ENCODE data around the gene KRT79.
A peak's percentile ranks its signal among the peaks of the same experiment; 100 is the strongest.
"Not testable (repeated sequence)": the region's sequence is repeated elsewhere in the genome, so short reads cannot be mapped to it uniquely, and the experiment has no call there.

Gene KRT79

DNA sequence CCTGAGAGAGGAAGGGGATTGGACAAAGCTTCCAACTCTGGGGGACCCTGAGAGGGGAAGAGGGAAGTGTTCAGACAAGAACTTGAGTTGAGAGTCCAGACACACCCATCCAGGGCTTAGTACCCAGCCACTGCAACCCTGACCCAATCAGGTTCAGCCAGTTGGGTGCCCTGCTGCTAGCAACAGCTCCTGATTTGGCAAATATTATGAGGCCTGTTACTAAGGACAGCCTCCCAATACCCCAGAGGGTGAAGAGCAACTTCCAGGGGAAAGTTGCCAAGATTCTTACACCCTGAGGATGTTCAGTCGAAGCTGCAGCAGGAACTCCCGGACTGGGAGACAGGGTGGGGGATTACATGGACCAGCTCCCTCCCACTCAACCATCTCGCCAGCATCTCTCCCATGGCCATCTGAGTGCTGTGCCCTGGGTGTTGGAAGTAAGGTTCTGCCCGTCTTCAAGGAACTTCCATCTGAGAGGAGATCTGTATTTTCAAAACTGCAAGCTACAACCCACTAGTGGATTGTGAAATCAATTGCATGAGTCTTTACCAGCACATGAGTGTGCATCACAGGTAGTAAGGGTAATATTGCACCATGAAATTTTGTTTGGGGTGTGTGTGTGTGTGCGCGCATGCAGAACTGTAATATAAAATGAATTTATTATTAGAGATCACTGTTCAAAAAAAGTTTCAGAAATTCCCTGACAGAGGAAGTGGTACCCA, 26.2 kb upstream of the KRT79 start:
- no peak for DNase-seq

DNA sequence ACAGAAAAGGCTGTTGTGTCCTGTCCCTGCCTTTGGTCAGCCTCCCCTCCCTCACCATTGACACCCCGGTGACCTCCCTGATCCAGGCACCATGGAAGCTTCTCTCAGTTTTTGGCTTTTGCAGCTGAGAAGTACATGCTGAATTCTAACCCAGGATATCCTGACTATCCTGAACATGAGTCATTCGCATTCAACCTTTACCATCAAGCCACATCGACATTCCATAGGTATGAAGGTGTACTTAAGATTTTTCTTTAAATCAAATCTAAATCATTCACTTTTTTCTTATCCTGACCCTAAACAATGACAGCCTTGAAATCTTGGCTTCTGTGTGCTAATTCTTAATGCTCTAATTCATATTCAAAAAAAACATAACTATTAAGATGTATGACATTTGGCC, 23.4 kb upstream of the KRT79 start:
- no peak for DNase-seq

DNA sequence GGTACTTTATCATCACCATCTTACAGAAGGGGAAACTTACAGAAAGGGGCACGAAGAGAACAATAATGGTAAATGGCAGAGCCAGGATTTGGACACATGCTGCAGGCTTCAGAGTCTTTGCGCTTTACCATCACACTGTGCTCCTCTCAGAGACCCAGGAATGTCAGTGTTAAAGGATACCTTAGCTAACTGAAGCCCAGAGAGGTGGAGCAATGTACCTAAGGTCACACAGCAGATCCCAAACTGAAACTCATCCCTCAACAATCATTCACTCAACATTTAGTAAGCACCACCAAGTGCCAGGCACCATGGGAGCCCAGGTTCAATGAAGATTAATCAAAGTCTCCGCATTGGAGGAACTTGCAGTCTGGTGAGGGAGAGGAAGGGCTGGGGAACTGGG, 22.7 kb upstream of the KRT79 start:
- DNase-seq, result no peak

DNA sequence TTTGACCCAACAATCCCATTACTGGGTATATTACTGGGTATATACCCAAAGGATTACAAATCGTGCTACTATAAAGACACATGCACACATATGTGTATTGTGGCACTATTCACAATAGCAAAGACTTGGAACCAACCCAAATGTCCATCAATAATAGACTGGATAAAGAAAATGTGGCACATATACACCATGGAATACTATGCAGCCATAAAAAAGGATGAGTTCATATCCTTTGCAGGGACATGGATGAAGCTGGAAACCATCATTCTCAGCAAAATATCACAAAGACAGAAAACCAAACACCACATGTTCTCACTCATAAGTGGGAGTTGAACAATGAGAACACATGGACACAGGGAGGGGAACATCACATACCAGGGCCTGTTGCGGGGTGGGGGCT, 22.0 kb upstream of the KRT79 start:
- not testable (repeated sequence) for DNase-seq

DNA sequence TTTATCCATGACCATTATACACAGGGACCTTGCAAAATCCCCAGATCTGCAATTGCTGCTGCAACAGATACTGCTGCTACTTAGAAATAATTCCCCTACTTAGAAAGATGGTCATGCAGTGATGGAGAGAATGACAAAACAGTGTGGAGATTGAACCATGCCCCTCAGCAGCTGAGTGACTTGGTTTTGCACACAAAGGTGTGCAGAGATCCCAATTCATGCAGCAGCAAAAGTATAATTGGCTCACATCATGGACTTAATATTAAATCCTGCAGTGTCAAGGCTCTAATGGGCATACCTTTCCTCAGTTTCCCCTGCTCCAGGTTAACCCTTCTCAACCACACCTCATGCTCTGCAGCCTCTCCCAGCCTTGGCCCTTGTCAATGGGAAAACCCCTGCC, 17.7 kb upstream of the KRT79 start:
- no peak for DNase-seq

DNA sequence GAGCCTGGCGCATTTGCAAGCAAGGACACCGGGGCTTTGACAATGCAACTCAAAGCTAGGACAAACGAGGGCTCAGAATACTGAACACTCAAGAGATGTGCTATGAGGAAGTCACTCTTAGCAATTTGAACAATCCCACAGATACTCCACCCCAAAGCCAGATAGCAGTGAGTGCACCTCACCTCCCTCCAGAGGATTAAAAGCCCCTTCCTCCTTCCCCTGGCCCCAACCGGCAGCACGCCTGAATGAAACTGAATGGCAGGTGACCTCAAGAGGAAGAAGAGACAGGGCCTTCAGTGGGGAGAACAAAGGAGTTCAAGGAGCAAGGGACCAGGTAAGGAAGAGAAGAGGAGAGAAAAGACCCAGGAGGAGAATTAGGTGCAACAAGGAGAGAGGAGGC, 16.6 kb upstream of the KRT79 start:
- DNase-seq, result no peak

DNA sequence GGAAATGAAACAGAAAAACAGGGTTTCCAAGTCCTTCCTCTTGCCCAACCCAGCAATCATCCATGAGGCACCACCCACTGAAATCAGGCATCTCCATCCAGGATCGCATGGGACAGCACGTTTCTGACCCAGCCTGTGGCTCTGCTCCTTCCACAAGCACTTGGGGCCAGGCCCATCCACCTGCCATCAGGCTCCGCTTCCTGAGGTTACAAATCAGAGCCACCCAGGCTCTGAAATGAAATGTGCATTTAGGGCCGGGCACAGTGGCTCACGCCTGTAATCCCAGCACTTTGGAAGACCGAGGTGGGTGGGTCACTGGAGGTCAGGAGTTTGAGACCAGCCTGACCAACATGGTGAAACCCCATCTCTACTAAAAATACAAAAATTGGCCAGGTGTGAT, 15.4 kb upstream of the KRT79 start:
- no peak for DNase-seq

DNA sequence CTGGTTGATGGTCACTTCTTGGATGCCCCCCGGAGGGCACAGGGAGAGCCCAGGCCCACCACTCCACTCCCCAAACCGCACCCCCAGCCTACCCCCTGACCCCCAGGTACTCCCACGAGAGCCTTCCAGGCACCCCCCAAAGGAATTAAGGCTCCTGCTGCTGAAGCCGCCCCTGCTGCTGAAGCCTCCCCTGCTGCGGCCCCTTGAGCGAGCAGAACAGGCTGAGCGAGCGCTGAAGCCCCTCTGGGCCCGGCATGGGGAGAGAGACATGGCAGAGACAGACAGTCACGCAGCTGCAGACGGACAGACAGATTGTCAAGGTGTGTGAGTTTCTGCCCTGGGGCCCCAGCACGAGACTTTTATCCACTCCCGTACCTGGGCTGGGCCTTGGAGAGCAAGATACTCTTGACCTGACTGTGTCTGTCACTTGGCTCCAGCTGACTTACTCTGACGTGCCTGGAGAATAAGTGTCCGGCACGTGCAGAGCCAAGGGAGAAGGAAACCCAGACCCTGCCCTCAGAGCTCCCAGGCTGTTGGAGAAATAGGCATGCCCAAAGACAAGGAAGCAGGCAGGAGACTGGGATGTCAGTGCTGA, 14.6 kb upstream of the KRT79 start, which contains the start of gene KRT78:
Gene KRT78 (minus strand): TSS at position 334 of the 595 bp plus-strand sequence. CDS start 64 bp downstream, at position 270.
- DNase-seq, result no peak

DNA sequence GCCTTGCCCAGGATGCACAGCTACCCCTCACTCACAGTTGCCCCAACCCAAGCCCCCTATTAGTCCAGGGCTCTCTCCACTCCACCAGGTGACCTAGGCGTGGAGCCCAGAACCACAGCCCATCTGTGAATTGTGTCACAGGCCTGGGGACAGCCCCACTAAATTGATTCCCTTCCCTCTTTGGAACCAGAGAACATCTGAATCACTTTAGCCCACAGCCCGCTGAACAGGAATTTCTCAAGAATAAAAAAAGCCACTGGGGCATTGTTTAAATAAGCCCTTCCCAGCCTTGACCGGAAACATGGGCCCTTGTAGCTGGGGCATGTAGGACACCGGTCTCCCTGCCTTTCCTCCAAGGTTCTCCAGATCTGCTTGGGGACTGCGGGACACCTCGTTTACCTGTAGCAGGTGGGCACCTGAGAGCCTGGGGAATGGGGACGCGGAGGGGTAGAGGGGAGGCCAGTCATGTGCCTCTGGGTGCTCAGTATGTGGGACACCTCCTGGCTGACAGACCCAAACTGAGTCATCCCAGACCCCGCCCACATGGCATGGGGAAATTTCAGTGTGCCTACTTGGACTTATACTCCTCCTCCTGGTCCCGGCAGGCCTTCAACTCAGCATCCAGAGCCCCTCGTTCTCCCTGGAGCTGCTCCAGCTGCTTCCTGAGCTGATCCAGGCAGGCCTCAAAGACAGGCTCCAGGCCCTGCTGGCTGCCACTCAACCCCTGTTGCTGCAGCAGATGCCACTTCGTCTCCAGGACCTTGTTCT, 13.4 kb upstream of the KRT79 start:
- DNase-seq, result no peak

DNA sequence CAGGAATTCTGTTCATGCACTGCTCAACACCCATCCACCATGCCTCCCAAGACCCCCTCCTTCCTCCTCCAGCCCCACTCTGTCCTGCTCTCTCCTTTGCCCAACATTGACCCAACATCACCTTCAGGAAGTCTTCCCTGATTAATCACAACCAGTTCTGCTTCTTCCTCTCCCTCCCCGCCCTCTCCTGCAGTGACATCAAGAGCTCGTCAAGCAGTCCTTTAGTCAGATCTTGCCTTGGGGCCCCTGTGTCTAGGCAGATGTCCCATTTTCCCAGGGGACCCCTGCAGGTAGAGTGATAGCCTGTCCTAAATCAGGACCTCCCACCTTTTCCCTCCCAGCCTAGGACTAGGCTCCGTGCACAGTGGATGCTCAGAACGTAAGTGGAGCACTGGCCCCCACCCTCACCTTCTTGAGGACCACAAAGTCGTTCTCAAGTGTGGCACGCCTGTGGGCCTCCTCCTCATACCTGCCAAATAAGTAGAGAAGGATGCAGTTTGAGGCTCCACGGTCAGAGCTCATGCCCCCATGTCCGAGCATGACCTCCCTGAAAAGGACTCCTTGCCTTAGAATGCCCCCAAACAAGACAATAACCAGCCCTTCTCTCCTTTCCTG, 12.4 kb upstream of the KRT79 start:
- no peak for DNase-seq

DNA sequence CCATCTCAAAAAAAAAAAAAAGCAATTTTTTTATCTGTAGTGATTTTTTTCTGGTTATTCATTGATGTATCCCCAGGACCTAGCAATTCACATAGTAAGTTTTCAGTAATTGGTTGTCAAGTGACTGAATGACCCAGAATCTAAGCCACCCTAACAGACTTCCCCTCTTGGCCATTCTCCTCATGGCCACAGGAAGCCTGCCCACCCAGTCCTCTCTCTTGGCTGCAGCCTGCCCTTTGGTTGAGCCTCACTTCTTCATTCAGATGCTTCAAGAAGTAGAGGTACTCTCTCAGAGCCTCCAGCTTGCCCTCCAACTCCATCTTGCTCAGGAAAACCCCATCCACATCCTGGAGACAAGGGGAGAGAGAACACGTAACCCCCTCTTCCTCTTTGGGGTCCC, 11.8 kb upstream of the KRT79 start:
- DNase-seq, result no peak

DNA sequence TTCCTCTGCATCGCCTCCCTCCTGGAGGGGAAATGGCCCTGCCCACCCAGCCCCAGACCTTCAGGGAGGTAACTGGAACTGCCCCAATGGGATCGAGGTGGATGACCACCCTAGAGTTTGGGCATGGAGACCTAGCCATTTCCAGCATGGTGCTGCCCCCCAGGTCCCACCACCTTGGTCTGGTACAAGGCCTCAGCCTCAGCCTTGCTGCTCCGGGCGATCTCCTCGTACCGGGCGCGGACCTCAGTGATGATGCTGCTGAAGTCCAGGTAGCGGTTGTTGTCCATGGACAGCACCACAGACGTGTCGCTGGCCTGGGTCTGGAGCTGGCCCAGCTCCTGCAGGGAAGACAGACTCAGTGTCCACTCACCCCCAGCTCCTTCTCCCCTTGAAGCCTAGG, 10.3 kb upstream of the KRT79 start:
- no peak for DNase-seq

DNA sequence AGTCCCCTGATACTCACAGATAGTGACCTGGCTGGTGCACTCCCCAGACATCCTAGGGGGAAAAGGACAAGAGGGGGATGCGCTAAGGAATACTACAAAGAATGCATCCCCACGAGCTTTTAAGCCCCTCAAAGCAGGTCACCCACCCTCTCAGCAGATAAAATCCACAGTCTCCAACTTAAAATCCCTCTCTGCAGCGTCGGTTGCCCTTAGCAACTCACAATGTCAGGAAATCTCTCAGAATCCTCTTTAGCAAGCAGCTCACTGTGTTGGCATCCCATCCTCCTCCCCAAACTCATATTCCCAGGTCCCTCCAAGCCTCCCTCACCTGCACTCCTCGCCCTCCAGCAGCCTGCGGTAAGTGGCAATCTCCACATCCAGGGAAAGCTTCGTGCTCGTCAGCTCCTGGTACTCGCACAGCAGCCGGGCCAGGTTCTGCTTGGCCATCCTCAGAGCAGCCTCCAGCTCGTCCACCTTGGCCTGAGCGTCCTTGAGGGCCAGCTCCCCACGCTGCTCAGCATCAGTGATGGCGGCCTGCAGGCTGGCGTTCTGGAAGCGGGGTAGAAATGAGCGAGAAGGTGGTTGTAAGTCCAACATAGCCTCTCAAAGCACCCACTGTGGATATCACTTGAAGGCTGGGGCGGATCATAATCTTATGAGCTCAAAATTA, 5.5 kb upstream of the KRT79 start:
- no peak for DNase-seq

DNA sequence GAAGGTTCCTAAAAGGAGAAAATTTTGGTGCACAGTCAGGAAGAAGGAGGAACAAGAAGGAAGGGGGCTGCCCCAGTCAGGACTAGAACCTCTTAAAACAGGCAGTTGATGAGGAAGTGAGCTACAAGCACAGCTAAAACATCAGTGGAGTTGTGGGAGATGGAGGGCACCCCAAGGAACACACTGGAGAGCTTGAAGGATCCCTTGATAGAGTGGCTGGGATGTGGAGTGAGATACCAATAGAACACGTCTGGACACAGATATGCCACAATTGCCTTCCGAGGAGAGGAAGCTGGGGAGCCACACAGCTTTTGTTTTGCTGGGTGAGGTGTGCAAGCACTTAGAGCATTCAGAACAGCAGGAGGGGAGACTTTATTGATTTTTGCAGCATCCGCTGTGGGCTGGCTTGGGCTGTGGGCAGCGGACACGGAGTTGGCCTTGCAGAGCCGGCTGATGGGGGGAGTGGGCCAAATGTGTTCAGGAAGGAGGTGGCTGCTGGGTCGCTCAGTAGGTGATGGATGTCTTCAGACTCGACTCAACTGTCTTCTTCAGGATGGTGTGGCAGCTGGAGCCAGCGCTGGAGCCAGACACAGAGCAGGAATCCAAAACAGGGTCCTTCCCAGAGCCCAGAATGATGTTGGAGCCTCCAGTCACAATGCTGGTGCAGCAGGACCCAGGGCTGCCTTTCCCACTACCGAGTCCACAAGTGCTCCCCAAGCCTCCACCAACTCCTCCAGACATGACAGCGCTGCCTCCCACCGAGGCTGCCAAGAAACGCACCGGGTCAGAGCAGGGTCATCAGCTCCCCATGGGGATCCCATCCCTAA, 4.7 kb upstream of the KRT79 start:
- DNase-seq, result no peak

DNA sequence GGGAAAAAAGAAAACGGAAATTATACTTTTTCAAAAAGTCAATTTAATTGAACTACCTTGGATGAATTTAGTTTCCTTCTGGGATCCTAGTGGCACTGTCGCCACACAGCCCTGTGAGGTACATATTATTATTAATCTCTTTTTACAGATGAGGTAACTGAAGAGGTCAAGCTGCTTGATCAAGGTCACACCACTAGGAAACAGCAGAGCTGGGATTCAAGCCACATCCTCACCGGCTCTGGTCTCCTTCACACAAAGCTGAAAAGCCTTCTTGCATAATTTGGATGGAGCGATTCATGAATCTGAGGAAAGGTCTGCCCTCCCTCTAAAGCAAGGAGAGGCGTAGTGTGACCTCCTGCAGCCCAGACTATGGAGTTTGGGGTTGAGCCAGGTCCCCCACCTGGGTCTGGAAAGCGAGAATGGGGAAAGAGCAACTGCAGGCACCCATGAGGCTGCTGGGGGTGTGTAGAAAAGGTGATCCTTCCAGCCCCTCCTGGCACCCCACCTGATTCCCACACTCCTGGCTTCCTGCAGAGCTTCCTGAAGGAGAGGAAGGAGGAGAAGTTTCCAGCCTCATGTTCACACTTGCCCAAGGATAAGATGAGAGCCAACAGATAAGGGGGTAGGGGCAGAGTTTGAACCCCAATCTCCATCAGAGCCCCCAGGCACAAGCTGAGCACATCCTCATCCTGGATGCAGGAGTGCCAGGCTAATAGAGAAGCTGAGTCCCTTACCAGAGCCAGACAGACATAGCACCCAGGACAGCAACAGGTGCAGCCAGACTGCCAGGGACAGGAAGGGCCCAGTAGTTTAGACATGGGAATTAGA, 3.9 kb upstream of the KRT79 start:
- no peak for DNase-seq

DNA sequence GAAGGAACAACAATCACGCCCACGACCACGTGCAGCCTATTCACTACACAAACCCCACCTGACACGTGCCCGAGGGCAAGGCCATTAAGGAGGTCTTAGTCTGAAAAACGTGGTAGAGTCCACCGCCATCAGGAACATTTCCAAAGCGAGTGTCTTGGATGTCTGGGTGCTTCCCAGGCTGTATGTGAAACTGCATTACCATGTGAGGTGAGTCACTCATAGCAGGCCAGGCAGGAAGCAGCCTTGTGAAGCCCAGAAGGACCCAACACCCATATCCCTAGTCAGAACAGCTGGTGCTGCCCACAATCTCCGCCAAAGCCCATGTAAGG, 3.3 kb upstream of the KRT79 start:
- peak; percentile 26 for DNase-seq

DNA sequence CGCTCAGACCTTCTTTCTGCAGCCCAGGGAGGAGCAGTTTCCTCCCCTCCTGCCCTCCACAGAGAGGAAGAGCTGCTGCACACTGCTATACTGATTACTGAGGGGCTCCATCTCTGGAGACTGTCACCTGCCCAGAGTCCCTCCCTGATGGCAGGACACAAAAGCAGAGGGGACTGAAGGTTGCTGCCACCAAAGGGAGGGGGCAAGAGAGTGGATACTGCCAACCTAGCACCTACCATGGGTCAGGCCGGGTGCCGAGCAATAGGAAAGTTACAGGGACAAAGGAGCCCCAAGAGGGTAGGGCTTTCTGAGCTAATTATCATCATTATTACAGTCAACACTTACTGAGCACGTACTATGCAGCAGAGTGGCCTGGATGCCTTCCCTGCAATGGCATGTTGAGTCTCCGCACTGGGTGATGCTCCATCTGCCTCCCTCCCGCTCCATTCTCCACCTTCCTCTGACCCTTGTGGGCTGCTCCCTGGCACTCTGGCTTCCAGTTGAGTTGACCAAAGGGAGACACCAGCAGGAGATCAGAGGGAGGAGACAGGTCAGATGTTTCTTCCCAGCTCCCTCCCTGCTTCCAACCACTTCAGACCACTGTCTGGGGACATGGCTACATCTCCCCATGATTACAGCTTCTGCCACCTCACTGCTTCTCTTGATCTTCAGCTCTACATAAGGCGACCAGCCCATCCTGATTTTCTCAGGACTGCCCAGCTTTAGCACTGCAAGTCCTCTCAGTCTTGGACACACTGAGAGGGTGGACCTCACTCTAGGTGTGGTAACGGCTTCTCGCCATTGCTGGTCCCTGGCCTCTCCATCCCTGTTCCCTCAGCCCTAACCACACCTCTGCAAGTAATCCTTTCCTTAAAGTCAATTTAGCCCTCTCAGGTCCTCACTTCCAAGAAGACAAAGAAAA, 2.6 kb upstream of the KRT79 start:
- no peak for DNase-seq

DNA sequence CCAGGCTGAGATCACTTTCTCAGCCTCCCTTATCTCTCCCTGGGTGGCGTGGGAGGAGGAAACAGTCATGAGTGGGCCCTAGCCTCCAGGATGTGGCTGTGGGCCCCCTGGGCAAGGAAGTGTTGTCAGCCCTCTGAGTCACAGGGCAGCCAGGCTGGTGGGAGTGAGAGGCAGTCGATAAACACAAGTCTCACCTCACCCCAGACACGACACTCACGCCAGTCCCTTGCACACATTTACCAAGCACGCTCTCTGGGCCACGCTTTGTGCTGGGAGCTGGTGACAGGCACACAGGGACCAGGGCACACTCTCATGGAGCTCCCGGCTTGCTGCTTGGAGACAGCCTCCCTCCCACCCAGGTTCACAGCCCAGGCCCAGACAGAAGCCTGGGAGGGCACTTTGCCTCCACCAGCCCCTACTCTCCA, 1.9 kb upstream of the KRT79 start:
- DNase-seq, result peak; percentile 78

DNA sequence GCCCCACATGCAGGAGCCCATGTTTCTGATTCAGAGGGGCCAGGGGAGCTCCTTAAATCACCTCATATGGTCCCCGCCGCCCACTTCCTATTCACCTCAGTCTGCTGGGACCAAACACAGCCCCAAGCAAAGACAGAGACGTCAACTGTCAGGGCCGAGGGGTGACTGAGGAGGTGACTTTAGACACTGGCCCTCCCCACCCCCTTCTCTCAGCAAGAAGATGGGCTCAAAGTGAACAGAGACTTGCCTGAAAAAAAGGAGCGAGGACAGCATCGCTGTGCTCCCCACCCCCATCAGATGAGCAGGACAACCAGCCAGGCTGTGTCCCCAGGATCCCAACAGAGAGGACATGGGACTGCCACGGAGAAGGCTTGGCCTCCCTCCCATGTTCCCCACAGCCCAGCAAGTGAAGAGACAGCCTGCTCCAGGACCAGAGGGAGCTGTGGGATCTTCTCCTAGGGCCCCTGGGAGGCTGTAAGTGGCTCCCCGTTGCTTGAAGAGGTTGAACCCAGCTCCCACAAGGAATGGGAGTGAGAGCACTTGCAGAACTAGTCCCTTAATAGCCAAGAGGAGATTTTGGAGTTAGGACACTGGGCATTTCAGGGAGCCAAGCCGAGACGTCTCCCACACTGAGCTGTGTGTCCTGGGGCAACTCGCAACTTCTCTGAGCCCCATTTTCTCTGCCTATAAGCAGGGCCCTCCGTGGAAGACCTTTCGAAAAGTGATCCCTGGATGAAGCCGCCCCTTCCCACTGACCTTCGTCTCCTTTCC, 1.3 kb upstream of the KRT79 start:
- no peak for DNase-seq

DNA sequence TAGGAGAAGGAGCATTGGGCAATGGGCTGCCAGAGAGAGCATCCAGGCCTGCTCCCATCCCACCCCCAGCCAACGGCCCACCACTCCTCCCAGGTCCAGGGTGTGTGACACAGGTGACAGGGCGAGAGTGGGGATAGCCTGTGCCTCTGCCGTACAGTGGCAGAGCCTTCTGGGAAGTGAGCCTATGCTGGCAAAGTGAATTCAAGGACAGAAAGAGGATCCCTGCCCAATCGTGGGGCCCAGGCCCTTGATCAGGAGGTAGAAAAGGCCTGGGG, 553 bp upstream of the KRT79 start:
- no peak for DNase-seq

All from NK-92 treated with Interleukin-12 subunit alpha and Interleukin-12 subunit beta, amount 100 ng/mL, for 24 hours (cell line).